ENCODE results near the gene RLN1.
"Not testable (repeated sequence)": the region's sequence is repeated elsewhere in the genome, so short reads cannot be mapped to it uniquely, and the experiment has no call there.

Gene RLN1

GRCh38 chr9:5338992-5339981, at the start of gene RLN1:
TSS of gene RLN1 (minus strand) at chr9:5339876. CDS start at chr9:5339746, 130 bp downstream.
- H3K9me3 ChIP-seq (ENCODE audit: control insufficient read depth in 2 of 2, low read length in 2 of 2); H3K4me1 ChIP-seq (ENCODE audit: control insufficient read depth in 2 of 2, insufficient read depth in 2 of 2, low read length in 2 of 2); H3K36me3 ChIP-seq (ENCODE audit: control insufficient read depth in 2 of 2, insufficient read depth in 2 of 2, low read length in 2 of 2); H3K9ac ChIP-seq (ENCODE audit: low read depth in 1 of 2, low read length in 2 of 2); H3K27me3 ChIP-seq (ENCODE audit: control insufficient read depth in 2 of 2, insufficient read depth in 2 of 2, low read length in 2 of 2); H3K27ac ChIP-seq (ENCODE audit: low read depth in 2 of 2, low read length in 2 of 2): not testable (repeated sequence)
- H3K4me3 ChIP-seq (ENCODE audit: low read length in 2 of 2) = peak within 1 kb of the TSS in 1 of 2 donors; percentile 54

GRCh38 chr9:5389109-5389732, 49.5 kb upstream of the RLN1 start:
- H3K36me3 ChIP-seq (ENCODE audit: control insufficient read depth in 2 of 2, insufficient read depth in 2 of 2, low read length in 2 of 2) = no peaks in the 10 kb centered on the region
- no peak overlapping the region for H3K27ac ChIP-seq (ENCODE audit: low read depth in 2 of 2, low read length in 2 of 2)
- H3K27me3 ChIP-seq (ENCODE audit: control insufficient read depth in 2 of 2, insufficient read depth in 2 of 2, low read length in 2 of 2) = no peaks in the 10 kb centered on the region
- H3K9ac ChIP-seq (ENCODE audit: low read depth in 1 of 2, low read length in 2 of 2) = no peak overlapping the region
- no peaks in the 10 kb centered on the region for H3K4me1 ChIP-seq (ENCODE audit: control insufficient read depth in 2 of 2, insufficient read depth in 2 of 2, low read length in 2 of 2)
- H3K4me3 ChIP-seq (ENCODE audit: low read length in 2 of 2) = no peak overlapping the region
- H3K9me3 ChIP-seq (ENCODE audit: control insufficient read depth in 2 of 2, low read length in 2 of 2) = no peaks in the 10 kb centered on the region

GRCh38 chr9:5388026-5388819, 48.5 kb upstream of the RLN1 start:
- no peak overlapping the region for H3K4me3 ChIP-seq (ENCODE audit: low read length in 2 of 2)
- no peaks in the 10 kb centered on the region for H3K4me1 ChIP-seq (ENCODE audit: control insufficient read depth in 2 of 2, insufficient read depth in 2 of 2, low read length in 2 of 2)
- no peaks in the 10 kb centered on the region for H3K9me3 ChIP-seq (ENCODE audit: control insufficient read depth in 2 of 2, low read length in 2 of 2)
- no peak overlapping the region for H3K27ac ChIP-seq (ENCODE audit: low read depth in 2 of 2, low read length in 2 of 2)
- H3K27me3 ChIP-seq (ENCODE audit: control insufficient read depth in 2 of 2, insufficient read depth in 2 of 2, low read length in 2 of 2) = no peaks in the 10 kb centered on the region
- no peaks in the 10 kb centered on the region for H3K36me3 ChIP-seq (ENCODE audit: control insufficient read depth in 2 of 2, insufficient read depth in 2 of 2, low read length in 2 of 2)
- H3K9ac ChIP-seq (ENCODE audit: low read depth in 1 of 2, low read length in 2 of 2) = no peak overlapping the region

GRCh38 chr9:5384436-5384835, 44.8 kb upstream of the RLN1 start:
- no peak overlapping the region for H3K27ac ChIP-seq (ENCODE audit: low read depth in 2 of 2, low read length in 2 of 2)
- H3K9ac ChIP-seq (ENCODE audit: low read depth in 1 of 2, low read length in 2 of 2) = no peak overlapping the region
- no peak overlapping the region for H3K4me3 ChIP-seq (ENCODE audit: low read length in 2 of 2)
- no peaks in the 10 kb centered on the region for H3K9me3 ChIP-seq (ENCODE audit: control insufficient read depth in 2 of 2, low read length in 2 of 2)
- H3K4me1 ChIP-seq (ENCODE audit: control insufficient read depth in 2 of 2, insufficient read depth in 2 of 2, low read length in 2 of 2) = no peaks in the 10 kb centered on the region
- no peaks in the 10 kb centered on the region for H3K27me3 ChIP-seq (ENCODE audit: control insufficient read depth in 2 of 2, insufficient read depth in 2 of 2, low read length in 2 of 2)
- H3K36me3 ChIP-seq (ENCODE audit: control insufficient read depth in 2 of 2, insufficient read depth in 2 of 2, low read length in 2 of 2) = no peaks in the 10 kb centered on the region

GRCh38 chr9:5382479-5382878, 42.8 kb upstream of the RLN1 start:
- Histone ChIP-seq H3K4me1 (ENCODE audit: control insufficient read depth in 2 of 2, insufficient read depth in 2 of 2, low read length in 2 of 2) (no peaks in the 10 kb centered on the region), H3K27me3 (ENCODE audit: control insufficient read depth in 2 of 2, insufficient read depth in 2 of 2, low read length in 2 of 2) (no peaks in the 10 kb centered on the region), H3K4me3 (ENCODE audit: low read length in 2 of 2) (no peak overlapping the region), H3K27ac (ENCODE audit: low read depth in 2 of 2, low read length in 2 of 2) (no peak overlapping the region), H3K36me3 (ENCODE audit: control insufficient read depth in 2 of 2, insufficient read depth in 2 of 2, low read length in 2 of 2) (no peaks in the 10 kb centered on the region), H3K9ac (ENCODE audit: low read depth in 1 of 2, low read length in 2 of 2) (no peak overlapping the region), H3K9me3 (ENCODE audit: control insufficient read depth in 2 of 2, low read length in 2 of 2) (no peaks in the 10 kb centered on the region)

- Histone ChIP-seq H3K4me3 (ENCODE audit: low read length in 2 of 2) (no peak overlapping the region), H3K9me3 (ENCODE audit: control insufficient read depth in 2 of 2, low read length in 2 of 2) (no peaks in the 10 kb centered on the region), H3K4me1 (ENCODE audit: control insufficient read depth in 2 of 2, insufficient read depth in 2 of 2, low read length in 2 of 2) (peaks cover 0 to 4% of the 10 kb centered on the region in 2 donors), H3K36me3 (ENCODE audit: control insufficient read depth in 2 of 2, insufficient read depth in 2 of 2, low read length in 2 of 2) (no peaks in the 10 kb centered on the region), H3K27me3 (ENCODE audit: control insufficient read depth in 2 of 2, insufficient read depth in 2 of 2, low read length in 2 of 2) (no peaks in the 10 kb centered on the region), H3K27ac (ENCODE audit: low read depth in 2 of 2, low read length in 2 of 2) (no peak overlapping the region), H3K9ac (ENCODE audit: low read depth in 1 of 2, low read length in 2 of 2) (no peak overlapping the region)
Observed at GRCh38 chr9:5375790-5376477, 36.3 kb upstream of the RLN1 start.

- H3K9me3 ChIP-seq (ENCODE audit: control insufficient read depth in 2 of 2, low read length in 2 of 2) = no peaks in the 10 kb centered on the region
- no peak overlapping the region for H3K4me3 ChIP-seq (ENCODE audit: low read length in 2 of 2)
- no peak overlapping the region for H3K27ac ChIP-seq (ENCODE audit: low read depth in 2 of 2, low read length in 2 of 2)
- H3K36me3 ChIP-seq (ENCODE audit: control insufficient read depth in 2 of 2, insufficient read depth in 2 of 2, low read length in 2 of 2) = no peaks in the 10 kb centered on the region
- H3K9ac ChIP-seq (ENCODE audit: low read depth in 1 of 2, low read length in 2 of 2) = no peak overlapping the region
- peaks cover 0 to 4% of the 10 kb centered on the region in 2 donors for H3K4me1 ChIP-seq (ENCODE audit: control insufficient read depth in 2 of 2, insufficient read depth in 2 of 2, low read length in 2 of 2)
- H3K27me3 ChIP-seq (ENCODE audit: control insufficient read depth in 2 of 2, insufficient read depth in 2 of 2, low read length in 2 of 2) = no peaks in the 10 kb centered on the region
Observed at GRCh38 chr9:5375091-5375490, 35.4 kb upstream of the RLN1 start.

GRCh38 chr9:5364294-5365024, 24.8 kb upstream of the RLN1 start:
- Histone ChIP-seq H3K4me3 (ENCODE audit: low read length in 2 of 2) (no peak overlapping the region), H3K9ac (ENCODE audit: low read depth in 1 of 2, low read length in 2 of 2) (no peak overlapping the region), H3K36me3 (ENCODE audit: control insufficient read depth in 2 of 2, insufficient read depth in 2 of 2, low read length in 2 of 2) (no peaks in the 10 kb centered on the region), H3K4me1 (ENCODE audit: control insufficient read depth in 2 of 2, insufficient read depth in 2 of 2, low read length in 2 of 2) (peaks cover 0 to 2% of the 10 kb centered on the region in 2 donors), H3K27ac (ENCODE audit: low read depth in 2 of 2, low read length in 2 of 2) (no peak overlapping the region), H3K27me3 (ENCODE audit: control insufficient read depth in 2 of 2, insufficient read depth in 2 of 2, low read length in 2 of 2) (no peaks in the 10 kb centered on the region), H3K9me3 (ENCODE audit: control insufficient read depth in 2 of 2, low read length in 2 of 2) (peaks cover 0 to 1% of the 10 kb centered on the region in 2 donors)

- Histone ChIP-seq H3K27me3 (ENCODE audit: control insufficient read depth in 2 of 2, insufficient read depth in 2 of 2, low read length in 2 of 2) (no peaks in the 10 kb centered on the region), H3K27ac (ENCODE audit: low read depth in 2 of 2, low read length in 2 of 2) (no peak overlapping the region), H3K9ac (ENCODE audit: low read depth in 1 of 2, low read length in 2 of 2) (no peak overlapping the region), H3K9me3 (ENCODE audit: control insufficient read depth in 2 of 2, low read length in 2 of 2) (no peaks in the 10 kb centered on the region), H3K4me1 (ENCODE audit: control insufficient read depth in 2 of 2, insufficient read depth in 2 of 2, low read length in 2 of 2) (peaks cover 0 to 2% of the 10 kb centered on the region in 2 donors), H3K36me3 (ENCODE audit: control insufficient read depth in 2 of 2, insufficient read depth in 2 of 2, low read length in 2 of 2) (no peaks in the 10 kb centered on the region), H3K4me3 (ENCODE audit: low read length in 2 of 2) (no peak overlapping the region)
Observed at GRCh38 chr9:5361326-5362010, 21.8 kb upstream of the RLN1 start.
